ENCODE data around the gene DLAT. TPM values are rescaled to one million over a fixed set of nuclear protein-coding genes. Genes with fewer than 3 reads are reported as not detected.

The DLAT gene
- total and polyA plus RNA-seq, 11 donors, result 48.7 to 179 (median 157) TPM

DNA sequence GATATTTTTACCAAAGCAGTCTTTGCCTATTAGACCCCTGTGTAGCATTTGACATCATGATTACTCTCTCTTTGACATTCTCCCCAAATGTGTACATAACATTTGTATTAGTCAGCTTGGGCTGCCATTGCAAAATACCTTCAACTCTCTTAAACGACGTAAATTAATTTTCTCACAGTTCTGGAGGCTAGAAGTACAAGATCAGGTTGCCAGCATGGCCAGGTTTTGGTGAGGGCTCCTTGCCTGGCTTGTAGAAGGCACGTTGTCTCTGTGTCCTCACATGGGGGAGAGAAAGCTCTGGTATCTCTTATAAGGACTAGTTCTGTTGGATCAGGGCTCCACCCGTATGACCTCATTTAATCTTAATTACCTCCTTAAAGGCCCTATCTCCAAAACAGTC is 12.3 kb upstream of the DLAT start:
- intact Hi-C loops (cut with DNase I), result no loop called here
- H3K9me3 ChIP-seq, result peaks cover 0 to 13% (median 0%) of the 10 kb centered on the region in 12 donors
- H3K27me3 ChIP-seq, result no peaks in the 10 kb centered on the region
- TF ChIP-seq POLR2A (IDR thresholded peaks at IDR 0.05), result no peak
- TF ChIP-seq, protein P1, sequence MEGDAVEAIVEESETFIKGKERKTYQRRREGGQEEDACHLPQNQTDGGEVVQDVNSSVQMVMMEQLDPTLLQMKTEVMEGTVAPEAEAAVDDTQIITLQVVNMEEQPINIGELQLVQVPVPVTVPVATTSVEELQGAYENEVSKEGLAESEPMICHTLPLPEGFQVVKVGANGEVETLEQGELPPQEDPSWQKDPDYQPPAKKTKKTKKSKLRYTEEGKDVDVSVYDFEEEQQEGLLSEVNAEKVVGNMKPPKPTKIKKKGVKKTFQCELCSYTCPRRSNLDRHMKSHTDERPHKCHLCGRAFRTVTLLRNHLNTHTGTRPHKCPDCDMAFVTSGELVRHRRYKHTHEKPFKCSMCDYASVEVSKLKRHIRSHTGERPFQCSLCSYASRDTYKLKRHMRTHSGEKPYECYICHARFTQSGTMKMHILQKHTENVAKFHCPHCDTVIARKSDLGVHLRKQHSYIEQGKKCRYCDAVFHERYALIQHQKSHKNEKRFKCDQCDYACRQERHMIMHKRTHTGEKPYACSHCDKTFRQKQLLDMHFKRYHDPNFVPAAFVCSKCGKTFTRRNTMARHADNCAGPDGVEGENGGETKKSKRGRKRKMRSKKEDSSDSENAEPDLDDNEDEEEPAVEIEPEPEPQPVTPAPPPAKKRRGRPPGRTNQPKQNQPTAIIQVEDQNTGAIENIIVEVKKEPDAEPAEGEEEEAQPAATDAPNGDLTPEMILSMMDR (IDR thresholded peaks at IDR 0.05), result no peak
- DNase-seq (no peak), ATAC-seq (no peak)
- 56 to 70% (median 62%) methylated on average over 4 of the region's 4 CpGs for WGBS, 4 donors
- no peak overlapping the region for H3K4me3 ChIP-seq
- peaks cover 0 to 12% (median 0%) of the 10 kb centered on the region in 9 donors for H3K36me3 ChIP-seq
- H3K27ac ChIP-seq, result peak overlapping the region in 5 of 12 donors; percentile 3 to 50 (median 28)
- H3K4me1 ChIP-seq, result peaks cover 0 to 27% (median 16%) of the 10 kb centered on the region in 12 donors

DNA sequence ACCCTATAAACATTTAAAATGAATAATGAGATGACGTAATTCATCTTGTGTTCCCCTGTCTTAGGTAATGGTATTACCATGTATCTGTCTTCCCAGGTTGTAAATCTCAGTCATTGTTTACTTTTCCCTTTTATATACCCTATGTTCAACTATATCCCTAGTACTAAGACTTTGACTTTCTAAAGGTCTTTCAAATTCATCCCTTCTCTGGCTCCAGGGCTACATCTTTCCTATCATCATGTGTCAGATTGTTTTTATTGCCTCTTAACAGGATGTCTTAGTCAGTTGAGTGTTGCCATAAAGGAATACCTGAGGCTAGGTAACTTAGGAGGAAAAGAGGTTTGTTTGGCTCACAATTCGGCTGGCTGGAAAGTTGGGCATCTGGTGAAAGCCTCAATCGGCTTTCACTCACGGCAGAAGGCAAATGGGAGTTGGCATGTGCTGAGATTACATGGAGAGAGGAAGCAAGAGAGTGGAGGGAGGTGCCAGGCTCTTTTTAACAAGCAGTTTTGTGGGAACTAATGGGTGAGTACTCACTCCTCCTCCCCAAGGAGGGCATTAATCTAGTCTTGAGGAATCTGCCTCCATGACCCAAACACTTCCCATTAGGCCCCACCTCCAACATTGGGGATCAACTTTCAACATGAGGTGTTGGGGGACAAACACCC is 11.6 kb upstream of the DLAT start:
- H3K36me3 ChIP-seq, result peaks cover 0 to 19% (median 0%) of the 10 kb centered on the region in 9 donors
- no peak for TF ChIP-seq POLR2A (IDR thresholded peaks at IDR 0.05)
- TF ChIP-seq, protein P1 (IDR thresholded peaks at IDR 0.05), result no peak
- no peak overlapping the region for H3K4me3 ChIP-seq
- no peaks in the 10 kb centered on the region for H3K27me3 ChIP-seq
- intact Hi-C loops (cut with DNase I), result no loop called here
- H3K9me3 ChIP-seq, result peaks cover 0 to 13% (median 0%) of the 10 kb centered on the region in 12 donors
- DNase-seq (no peak), ATAC-seq (peak in 2 of 4 donors; percentile 23 to 33)
- H3K4me1 ChIP-seq, result peaks cover 0 to 33% (median 16%) of the 10 kb centered on the region in 12 donors
- peak overlapping the region in 10 of 12 donors; percentile 1 to 48 (median 12) for H3K27ac ChIP-seq
- 54 to 64% (median 60%) methylated on average over 4 of the region's 4 CpGs for WGBS, 4 donors

DNA sequence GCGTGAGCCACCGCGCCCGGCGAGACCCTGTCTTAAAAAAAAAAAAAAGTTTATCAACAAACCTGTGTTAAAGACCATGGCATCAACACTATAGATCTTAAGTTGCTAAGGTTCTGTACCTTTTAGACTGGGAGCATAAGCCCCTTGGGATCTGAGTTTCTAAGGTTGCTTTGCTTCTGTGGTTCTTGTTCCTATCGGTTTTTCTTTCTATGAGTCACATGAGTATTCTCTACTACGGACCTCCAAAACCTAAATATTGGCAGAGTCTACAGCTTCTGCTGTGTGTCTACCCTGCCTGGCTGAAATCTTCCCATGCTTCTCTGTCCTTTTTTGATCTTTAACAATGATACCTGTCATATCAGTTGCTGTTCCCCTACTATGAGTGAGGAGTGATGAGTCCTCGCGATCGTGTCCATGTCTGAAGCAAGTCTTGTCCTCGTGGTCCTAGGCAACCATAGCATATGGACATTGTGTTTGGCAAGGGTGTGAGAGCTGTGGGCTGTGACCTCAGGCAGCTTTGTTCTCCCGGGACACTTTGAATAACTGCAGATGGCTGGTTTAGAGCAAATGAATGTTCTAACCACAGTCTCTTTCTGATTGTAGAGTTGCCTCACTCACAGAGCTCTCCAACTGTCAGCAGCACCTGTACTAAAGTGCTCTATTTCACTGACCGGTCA is 9.0 kb upstream of the DLAT start:
- H3K27me3 ChIP-seq, result no peaks in the 10 kb centered on the region
- H3K9me3 ChIP-seq, result peaks cover 0 to 3% (median 0%) of the 10 kb centered on the region in 12 donors
- peaks cover 0 to 45% (median 7%) of the 10 kb centered on the region in 9 donors for H3K36me3 ChIP-seq
- ATAC-seq (peak; percentile 67 to 74 (median 70)), DNase-seq (no peak)
- intact Hi-C loops (cut with DNase I), result no loop called here
- H3K27ac ChIP-seq, result peak overlapping the region; percentile 22 to 72 (median 56)
- H3K4me3 ChIP-seq, result no peak overlapping the region
- 66 to 75% (median 67%) methylated on average over 13 of the region's 13 CpGs for WGBS, 4 donors
- peaks cover 0 to 40% (median 20%) of the 10 kb centered on the region in 12 donors for H3K4me1 ChIP-seq
- TF ChIP-seq, protein P1 (IDR thresholded peaks at IDR 0.05), result no peak
- no peak for TF ChIP-seq POLR2A (IDR thresholded peaks at IDR 0.05)

DNA sequence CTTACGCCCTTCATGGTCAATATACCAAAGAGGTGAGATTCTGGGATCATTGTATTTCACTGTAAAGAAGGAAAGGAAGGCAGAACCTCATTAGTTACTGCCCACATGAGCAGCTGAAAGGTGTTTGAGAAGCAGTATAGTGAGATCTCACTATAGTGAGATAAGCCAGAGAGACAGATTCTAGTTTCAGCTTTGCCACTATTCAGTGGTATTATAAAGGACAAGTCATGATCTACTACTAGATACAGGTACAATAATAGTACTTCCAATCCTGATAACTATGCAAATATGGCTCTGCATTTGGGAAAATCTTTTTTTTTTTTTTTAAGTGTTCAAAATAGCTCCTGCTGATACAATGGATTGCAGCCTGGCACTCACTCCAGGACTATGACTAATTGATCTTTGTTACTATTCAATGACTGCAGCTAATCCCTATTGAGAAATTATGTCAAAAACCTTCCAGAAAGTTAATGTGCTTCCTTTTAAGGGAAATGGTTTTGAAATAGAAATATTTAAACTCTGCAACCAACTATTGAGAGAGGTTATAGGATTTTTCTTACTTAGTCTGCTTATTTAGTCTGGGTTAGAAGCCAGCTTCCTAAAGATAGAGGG is 8.3 kb upstream of the DLAT start:
- Histone ChIP-seq H3K36me3 (peaks cover 0 to 50% (median 7%) of the 10 kb centered on the region in 9 donors), H3K27ac (peak overlapping the region; percentile 22 to 72 (median 56)), H3K4me1 (peaks cover 0 to 40% (median 20%) of the 10 kb centered on the region in 12 donors), H3K4me3 (no peak overlapping the region), H3K27me3 (no peaks in the 10 kb centered on the region), H3K9me3 (no peaks in the 10 kb centered on the region)
- intact Hi-C loops (cut with DNase I), result no loop called here
- ATAC-seq (peak in 3 of 4 donors; percentile 11 to 36 (median 12)), DNase-seq (no peak)
- 52 to 85% (median 68%) methylated on average over 1 of the region's 1 CpG for WGBS, 4 donors
- TF ChIP-seq, protein P1 (IDR thresholded peaks at IDR 0.05), result no peak
- no peak for TF ChIP-seq POLR2A (IDR thresholded peaks at IDR 0.05)

All from heart left ventricle (tissue), 16 donors.